Stimulated activated CD4-positive, alpha-beta T cell treated with anti-CD3 and anti-CD28 coated beads, Interleukin-15, amount 100 ng/mL, for 48 hours (primary cell): ENCODE results near the gene RUBCN.
"Not testable (repeated sequence)": the region's sequence is repeated elsewhere in the genome, so short reads cannot be mapped to it uniquely, and the experiment has no call there.

Source experiments
- DNase-seq, 2 donors: peaks; one replicate each; pipeline ENCODE4 v3.0.0-alpha.2; 2020; ENCODE audit warnings: low read depth in 2 of 2

RUBCN gene

DNA sequence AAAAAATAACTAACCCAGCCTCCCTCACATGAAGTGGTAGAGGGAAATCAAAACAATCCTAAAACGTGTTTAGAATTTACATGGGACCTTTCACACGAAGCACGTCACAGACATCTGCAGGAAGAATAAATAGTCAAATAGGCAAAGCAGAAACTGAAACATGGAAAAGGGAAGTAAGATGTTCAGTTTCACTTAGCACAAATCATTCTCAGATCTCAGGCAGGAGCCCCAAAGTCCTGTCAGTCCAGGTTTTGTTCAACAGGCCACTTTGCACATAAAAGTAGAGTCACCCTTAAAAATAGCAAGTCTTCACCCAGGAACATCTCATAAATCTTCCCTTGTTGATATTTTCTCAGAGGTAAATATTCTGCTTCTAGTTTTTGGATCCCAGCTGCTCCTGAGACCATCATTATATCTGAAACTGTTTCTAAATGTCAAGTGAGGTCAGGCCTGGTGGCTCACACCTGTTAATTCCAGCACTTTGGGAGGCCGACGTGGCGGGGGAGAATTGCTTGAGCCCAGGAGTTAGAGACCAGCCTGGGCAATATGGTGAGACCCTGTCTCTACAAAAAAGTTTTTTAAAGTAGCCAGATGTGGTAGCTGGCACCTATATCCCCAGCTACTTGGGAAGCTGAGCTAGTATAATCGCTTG is 1.9 kb downstream of the RUBCN start:
- no peak for DNase-seq

- no peak for DNase-seq
These were observed 3.7 kb downstream of the RUBCN start for GRCh38 chr3:197733042-197733441.

DNA sequence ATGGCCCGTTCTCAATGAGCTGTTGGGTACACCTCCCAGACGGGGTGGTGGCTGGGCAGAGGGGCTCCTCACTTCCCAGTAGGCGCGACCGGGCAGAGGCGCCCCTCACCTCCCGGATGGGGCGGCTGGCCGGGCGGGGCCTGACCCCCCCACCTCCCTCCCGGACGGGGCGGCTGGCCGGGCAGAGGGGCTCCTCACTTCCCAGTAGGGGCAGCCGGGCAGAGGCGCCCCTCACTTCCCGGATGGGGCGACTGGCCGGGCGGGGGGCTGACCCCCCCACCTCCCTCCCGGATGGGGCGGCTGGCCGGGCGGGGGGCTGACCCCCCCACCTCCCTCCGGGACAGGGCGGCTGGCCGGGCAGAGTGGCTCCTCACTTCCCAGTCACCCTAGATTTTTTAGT is 5.2 kb downstream of the RUBCN start:
- not testable (repeated sequence) for DNase-seq

- DNase-seq = not testable (repeated sequence)
These were observed 5.9 kb downstream of the RUBCN start for GRCh38 chr3:197730770-197731169.

DNA sequence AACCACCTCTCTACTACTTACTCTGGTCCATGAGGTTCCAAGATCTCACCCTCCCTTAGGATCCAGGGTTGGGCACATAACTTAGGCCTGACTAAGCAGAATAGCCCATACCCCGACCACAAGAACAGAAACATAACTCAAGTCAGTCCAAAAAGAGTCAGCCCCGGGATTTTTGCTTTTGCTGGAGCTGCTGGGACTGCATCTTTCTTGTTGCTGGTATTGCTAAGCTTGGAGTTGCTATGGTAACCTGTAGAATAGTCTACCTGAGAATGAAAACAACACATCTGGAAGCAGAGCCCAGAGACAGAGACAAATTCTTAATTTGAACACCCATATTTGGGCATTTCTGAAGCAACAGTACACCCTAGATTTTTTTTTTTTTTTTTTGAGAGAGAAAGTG is 6.5 kb downstream of the RUBCN start:
- no peak for DNase-seq

GRCh38 chr3:197728487-197728886 is 8.2 kb downstream of the RUBCN start:
- no peak for DNase-seq

DNA sequence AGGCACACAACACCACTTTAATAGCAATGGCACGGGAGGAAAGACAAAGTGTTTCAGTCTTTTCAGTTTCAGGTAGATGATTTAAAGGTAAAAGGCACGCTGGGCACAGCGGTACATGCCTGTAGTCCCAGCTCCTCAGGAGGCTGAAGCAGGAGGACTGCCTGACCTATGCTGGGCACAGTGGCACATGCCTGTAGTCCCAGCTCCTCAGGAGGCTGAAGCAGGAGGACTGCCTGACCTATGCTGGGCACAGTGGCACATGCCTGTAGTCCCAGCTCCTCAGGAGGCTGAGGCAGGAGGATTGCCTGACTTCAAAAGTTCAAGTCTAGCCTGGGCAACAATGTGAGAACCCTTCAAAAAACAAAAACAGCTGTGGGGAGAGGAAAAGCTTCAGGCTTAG is 8.8 kb downstream of the RUBCN start:
- not testable (repeated sequence) for DNase-seq

GRCh38 chr3:197722734-197723133 is 14.0 kb downstream of the RUBCN start:
- DNase-seq = no peak

DNA sequence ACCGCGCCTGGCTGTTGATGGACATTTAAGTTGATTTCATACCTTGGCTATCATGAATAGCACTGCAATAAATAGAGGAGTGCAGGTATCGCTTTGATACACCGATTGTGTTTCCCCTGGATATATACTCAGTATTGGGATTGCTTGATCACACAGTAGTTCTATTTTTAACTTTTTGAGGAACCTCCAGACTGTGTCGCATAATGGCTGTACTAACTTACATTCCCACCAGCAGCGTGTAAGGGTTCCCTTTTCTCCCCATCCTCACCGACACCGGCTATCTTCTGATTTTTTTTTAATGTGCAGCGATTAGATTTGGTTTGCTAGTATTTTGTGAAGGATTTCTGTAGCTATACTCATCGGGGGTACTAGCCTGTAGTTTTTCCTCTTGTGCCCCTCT is 16.0 kb downstream of the RUBCN start:
- no peak for DNase-seq

DNA sequence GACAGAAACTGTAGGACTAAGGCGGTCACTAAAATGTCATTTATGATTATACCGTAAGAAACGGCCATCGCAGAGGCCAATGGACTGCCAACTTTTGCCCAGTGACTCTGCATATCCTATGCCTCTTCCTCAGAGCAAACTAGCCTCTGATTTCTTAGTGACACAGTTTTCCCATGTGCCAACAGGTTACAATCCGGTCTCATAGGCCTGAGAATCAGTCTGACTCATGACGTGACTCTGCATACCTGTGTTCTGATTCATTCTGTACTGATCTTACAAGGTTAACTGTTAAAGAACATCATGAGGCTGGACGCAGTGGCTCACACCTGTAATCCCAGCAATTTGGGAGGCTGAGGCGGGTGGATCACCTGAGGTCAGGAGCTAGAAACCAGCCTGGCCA is 17.8 kb downstream of the RUBCN start:
- DNase-seq = no peak

DNA sequence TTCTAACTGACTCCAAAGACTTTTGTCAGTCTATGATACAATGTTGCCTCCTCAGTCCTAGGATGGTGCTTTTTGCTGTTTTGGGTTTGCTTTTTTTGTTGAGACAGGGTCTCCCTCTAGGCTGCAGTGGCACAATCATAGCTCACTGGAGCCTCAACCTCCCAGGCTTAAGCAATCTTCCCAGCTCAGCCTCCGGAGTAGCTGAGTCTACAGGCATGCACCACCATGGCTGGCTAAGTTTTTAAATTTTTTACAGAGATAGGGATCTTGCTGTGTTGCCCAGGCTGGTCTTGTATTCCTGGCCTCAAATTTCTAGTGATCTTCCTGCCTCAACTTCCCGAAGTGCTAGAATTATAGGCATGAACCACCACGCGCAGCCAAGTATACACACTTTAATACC is 22.5 kb downstream of the RUBCN start:
- DNase-seq = no peak

- DNase-seq = no peak
These were observed 23.3 kb downstream of the RUBCN start for GRCh38 chr3:197713477-197713822.

DNA sequence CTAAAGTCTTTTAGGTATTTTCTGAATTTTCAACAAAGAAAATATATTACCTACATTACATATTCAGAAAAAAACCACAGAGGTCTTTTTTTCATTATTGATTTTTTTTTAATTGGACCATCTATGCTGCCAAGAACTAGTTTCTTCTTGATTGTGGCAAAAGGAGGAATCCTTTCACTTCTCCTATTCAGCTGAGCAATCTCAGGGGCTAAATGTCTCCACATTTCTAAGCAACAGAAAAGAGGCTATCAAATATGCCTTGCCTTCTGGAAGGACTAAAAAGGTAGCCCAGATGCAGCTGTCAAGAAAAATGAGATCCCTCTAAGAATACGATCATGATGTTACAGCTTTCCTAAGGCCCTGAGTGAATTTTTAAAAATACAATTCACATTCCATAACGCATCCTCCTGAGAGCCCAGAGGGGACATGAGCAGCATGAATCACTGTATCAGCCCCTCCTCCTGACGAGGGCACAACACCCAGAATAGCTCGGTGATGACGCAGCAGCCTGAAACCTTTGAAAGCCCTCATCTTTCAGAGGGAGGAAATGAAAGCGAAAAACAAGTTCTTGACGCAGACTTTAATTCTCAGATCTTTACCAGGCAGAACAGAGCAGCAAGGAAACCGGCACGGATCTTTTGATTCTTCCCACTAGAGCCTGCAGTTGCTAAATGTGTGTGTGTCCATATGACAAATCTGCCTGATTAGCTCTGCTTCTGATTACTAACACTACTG is 24.6 kb downstream of the RUBCN start:
- DNase-seq = peak; percentile 80 to 83

- not testable (repeated sequence) for DNase-seq
These were observed 25.7 kb downstream of the RUBCN start for GRCh38 chr3:197710965-197711364.

- DNase-seq = no peak
These were observed 27.6 kb downstream of the RUBCN start for GRCh38 chr3:197709135-197709534.

DNA sequence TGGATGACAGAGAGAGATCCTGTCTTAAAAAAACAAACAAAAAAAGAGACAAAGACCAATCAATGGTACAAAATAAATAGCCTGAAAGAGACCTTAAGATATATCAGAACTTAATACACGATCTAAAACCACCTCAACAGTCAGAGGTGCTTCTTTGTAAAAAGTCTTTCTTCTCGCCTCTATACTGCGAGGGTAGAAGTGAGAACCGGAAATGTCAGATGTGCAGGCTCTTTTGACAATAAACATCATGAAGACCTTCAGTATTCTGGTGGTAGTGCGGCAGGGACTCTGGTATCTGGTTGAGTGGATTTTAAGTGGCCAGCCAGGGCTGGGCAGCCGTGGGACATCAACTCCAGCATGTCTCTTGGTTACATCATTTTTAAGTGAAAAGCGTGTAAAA is 30.0 kb downstream of the RUBCN start:
- DNase-seq = no peak

DNA sequence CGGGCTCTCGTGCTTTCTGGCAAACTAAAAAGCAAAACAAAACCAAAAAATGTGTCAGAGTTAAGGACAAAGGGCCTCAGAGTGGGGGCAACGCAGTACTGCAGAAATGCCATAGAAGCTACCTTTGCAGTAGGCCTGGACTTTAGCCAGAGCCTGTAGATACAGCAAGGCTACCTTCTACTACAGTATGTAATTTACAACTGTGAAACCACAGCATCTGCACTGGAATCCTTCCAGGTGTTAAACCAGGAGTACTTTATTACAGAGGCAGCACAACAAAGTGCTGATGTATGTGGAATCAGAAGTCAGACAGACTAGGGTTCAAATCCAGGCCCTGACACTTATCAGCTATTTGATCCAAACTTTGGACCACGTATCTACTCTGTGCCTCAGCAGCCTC is 34.9 kb downstream of the RUBCN start:
- no peak for DNase-seq

- no peak for DNase-seq
These were observed 36.6 kb downstream of the RUBCN start for GRCh38 chr3:197700095-197700494.

DNA sequence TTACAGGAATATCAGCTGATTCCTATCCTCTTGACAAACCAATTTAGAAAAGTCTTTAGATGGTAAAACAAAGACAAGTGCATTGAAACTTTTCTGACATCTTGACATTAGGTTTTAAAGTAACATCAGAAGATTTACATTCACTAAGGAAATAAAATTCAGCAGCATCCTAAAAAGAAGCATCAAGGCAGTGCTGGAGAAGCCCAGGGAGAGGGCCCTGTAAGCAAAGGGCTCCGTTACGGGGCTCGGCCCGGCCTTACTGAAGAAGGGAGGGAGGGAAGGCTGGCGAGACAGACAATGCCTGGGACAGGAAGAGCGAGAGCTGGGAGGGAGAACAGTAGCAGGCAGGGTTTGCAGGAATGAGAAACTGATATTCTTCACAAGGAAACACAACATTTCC is 39.3 kb downstream of the RUBCN start:
- no peak for DNase-seq

GRCh38 chr3:197694251-197694650 is 42.5 kb downstream of the RUBCN start:
- DNase-seq = no peak

DNA sequence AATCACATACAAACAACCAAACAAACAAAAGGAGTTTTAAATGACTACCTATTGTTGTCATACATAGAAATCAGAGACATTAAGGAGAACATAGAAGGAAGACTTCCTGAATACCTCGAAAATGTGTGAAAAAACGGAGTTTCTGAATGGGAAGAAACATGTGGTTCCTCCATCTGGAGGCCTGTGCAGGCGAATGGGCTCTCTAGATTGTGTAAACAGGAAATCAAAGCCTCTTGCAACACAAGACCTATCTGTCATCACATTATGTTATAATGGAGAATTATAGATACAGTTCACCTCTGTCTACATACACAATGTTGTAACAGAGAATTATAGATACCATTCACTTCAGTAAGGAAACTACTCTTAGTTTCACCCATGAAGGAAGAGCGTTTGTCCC is 44.1 kb downstream of the RUBCN start:
- DNase-seq = no peak

DNA sequence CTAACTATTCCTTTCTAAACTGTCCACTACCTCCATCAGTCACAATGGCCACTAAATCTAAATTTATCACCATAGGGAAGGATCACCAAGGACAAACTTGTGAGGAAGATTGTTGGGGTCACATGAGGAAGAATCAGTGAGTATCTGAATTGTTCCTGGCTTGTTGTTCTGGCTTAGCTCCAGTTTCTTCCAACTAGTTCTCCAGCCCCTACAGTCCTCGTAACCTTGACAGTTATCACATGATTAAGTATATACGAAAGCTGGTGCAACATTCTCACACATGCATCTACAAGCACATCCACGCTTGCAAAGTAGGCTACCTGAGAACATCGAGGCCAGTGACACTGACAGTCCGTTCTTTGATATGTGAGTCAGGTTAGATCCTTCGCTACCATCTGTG is 46.0 kb downstream of the RUBCN start:
- no peak for DNase-seq

GRCh38 chr3:197687570-197687969 is 49.1 kb downstream of the RUBCN start:
- no peak for DNase-seq

DNA sequence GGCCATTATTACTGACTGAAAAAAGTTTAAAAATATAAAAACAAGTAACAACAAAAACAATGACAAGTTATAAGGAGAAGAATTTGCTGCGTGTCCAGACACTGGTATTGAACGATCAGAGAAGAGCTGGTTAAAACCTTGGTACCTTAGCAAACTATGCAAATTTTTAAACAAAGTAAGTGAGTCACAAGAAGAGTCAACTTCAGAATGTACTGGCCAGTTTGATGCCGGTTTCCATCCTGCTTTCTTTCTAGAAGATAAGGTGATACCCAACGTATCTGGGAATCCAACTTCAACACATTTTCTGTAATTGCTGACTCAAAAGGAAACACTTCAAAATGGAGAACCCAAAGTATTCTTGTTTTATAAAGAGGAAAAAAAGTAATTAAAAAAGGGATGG is 49.8 kb downstream of the RUBCN start:
- no peak for DNase-seq
